Measurements from ENCODE around the gene MYO1E. TPM values are rescaled to one million over a fixed set of nuclear protein-coding genes. Genes with fewer than 3 reads are reported as not detected.

The MYO1E gene
- polyA plus RNA-seq, 2 donors = 39.6 to 43.3 TPM

DNA sequence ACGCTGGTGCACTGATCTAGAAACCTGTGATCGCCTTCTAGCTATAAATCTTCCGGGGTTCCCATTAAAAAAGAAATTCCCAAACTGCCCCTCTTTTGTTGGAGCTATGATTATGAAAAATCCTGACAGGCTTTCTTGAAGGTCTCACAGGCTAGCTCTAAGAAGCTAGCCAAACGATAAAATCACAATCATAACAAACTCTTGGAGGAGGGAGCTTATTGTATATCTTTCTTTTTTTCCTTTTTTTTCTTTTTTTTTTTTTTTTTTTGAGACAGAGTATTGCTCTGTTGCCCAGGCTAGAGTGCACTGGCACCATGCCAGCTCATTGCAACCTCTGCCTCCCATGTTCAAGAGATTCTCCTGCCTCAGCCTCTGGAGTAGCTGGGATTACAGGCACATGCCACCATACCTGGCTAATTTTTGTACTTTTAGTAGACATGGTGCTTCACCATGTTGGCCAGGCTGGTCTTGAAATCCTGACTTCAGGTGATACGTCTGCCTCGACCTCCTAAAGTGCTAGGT, 72.0 kb downstream of the MYO1E start:
- H3K4me3 ChIP-seq (ENCODE audit: low read depth in 1 of 2, low read length in 2 of 2) = no peak overlapping the region
- peak overlapping the region in 1 of 2 donors; percentile 56 for H3K27ac ChIP-seq (ENCODE audit: low read depth in 2 of 2, low read length in 1 of 2)
- 47 to 51% methylated on average over 6 of the region's 6 CpGs for WGBS, 2 donors
- H3K4me1 ChIP-seq (ENCODE audit: control insufficient read depth in 2 of 2, insufficient read depth in 2 of 2, low read length in 1 of 2) = peaks cover 1 to 9% of the 10 kb centered on the region in 2 donors
- H3K27me3 ChIP-seq (ENCODE audit: control insufficient read depth in 1 of 2, insufficient read depth in 2 of 2, low read length in 2 of 2) = no peaks in the 10 kb centered on the region
- no peaks in the 10 kb centered on the region for H3K9me3 ChIP-seq (ENCODE audit: control insufficient read depth in 2 of 2, insufficient read depth in 1 of 2, low read depth in 1 of 2, low read length in 1 of 2)
- no peaks in the 10 kb centered on the region for H3K36me3 ChIP-seq (ENCODE audit: control insufficient read depth in 2 of 2, insufficient read depth in 2 of 2, low read length in 1 of 2)

DNA sequence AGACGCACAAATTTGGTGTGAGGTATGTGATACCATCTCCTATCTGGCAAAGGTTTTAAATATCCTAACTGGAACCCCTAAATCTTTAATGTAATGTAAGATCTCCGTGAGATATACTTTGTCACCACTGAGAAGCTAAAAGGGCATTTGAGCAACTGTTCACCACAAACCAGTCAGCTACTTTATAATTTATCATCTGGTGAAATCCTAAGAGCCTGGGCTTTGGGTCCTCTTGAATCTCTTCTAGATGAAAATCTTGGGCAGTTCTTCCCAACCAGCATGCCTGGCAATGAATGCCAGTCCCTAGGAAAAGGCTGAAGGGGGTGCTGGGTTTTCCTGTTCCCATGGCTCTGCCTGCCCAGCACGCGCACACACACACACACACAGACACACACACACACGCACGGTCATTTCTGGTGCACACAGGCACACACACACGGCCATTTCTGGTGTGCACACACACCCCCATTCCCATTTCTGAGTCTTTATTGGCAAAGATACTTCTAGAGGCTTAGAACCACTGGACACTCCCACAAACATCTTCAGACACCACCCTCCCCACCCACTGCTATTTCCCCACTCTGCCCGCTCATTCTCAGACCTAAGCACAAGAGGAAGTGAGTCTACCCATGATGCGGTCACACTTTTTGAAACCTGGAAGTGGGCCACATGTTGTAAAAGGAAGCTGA, 72.6 kb downstream of the MYO1E start:
- Histone ChIP-seq H3K36me3 (ENCODE audit: control insufficient read depth in 2 of 2, insufficient read depth in 2 of 2, low read length in 1 of 2) (no peaks in the 10 kb centered on the region), H3K27me3 (ENCODE audit: control insufficient read depth in 1 of 2, insufficient read depth in 2 of 2, low read length in 2 of 2) (no peaks in the 10 kb centered on the region), H3K4me3 (ENCODE audit: low read depth in 1 of 2, low read length in 2 of 2) (no peak overlapping the region), H3K4me1 (ENCODE audit: control insufficient read depth in 2 of 2, insufficient read depth in 2 of 2, low read length in 1 of 2) (peaks cover 6 to 12% of the 10 kb centered on the region in 2 donors), H3K27ac (ENCODE audit: low read depth in 2 of 2, low read length in 1 of 2) (peak overlapping the region; percentile 56 to 70), H3K9me3 (ENCODE audit: control insufficient read depth in 2 of 2, insufficient read depth in 1 of 2, low read depth in 1 of 2, low read length in 1 of 2) (no peaks in the 10 kb centered on the region)
- WGBS, 2 donors = 49 to 54% methylated on average over 9 of the region's 9 CpGs

DNA sequence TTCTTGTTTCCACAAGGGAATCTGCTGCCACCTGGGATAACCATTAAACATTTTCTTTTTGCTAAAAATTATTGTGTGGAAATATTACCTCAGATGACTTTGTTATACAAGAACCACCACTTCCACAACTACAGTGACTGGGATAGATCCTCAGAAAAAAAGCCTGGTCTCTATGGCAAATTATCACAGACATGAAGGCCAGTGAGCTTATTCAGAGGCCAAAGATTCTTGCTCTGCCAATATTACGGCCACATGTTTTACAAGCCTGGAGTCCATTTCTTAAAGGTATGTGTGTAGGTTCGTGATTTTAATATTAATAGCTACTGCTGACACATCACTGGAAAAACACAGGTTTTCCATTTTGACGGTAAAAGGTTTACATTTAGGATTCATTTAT, 73.8 kb downstream of the MYO1E start:
- Histone ChIP-seq H3K4me3 (ENCODE audit: low read depth in 1 of 2, low read length in 2 of 2) (no peak overlapping the region), H3K9me3 (ENCODE audit: control insufficient read depth in 2 of 2, insufficient read depth in 1 of 2, low read depth in 1 of 2, low read length in 1 of 2) (no peaks in the 10 kb centered on the region), H3K36me3 (ENCODE audit: control insufficient read depth in 2 of 2, insufficient read depth in 2 of 2, low read length in 1 of 2) (no peaks in the 10 kb centered on the region), H3K27me3 (ENCODE audit: control insufficient read depth in 1 of 2, insufficient read depth in 2 of 2, low read length in 2 of 2) (no peaks in the 10 kb centered on the region), H3K4me1 (ENCODE audit: control insufficient read depth in 2 of 2, insufficient read depth in 2 of 2, low read length in 1 of 2) (peaks cover 6 to 16% of the 10 kb centered on the region in 2 donors), H3K27ac (ENCODE audit: low read depth in 2 of 2, low read length in 1 of 2) (peak overlapping the region in 1 of 2 donors; percentile 24)
- 92 to 93% methylated on average over 3 of the region's 3 CpGs for WGBS, 2 donors

DNA sequence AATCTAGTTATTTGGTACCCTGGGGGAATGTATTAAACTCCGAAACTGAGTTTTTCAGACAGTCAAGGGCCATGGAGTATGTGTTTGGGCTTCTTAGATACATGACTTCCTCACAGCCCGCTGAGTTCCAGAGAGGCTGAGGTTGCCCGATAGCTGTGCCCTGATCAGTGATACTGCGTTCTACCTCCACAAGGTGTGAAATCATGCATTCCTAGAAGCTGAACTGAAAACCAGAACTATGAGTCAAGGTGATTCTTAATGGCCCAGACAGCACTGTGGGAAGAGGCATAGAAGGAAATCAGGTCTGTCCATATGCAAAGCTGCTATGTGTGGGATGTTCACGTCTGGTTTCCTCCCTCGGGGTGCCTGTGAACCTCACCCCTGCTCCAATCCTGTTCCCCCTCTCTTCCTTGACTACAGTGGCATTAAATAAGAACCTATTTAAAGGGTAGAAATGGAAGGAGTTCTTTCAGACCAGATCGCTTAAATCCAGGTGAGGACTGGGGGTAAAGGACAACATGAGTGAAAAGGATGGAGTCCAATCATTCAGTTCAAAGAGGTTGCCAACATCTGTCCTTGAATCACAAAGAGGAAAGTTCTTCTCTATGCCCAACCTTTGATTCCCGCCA, 74.3 kb downstream of the MYO1E start:
- Histone ChIP-seq H3K36me3 (ENCODE audit: control insufficient read depth in 2 of 2, insufficient read depth in 2 of 2, low read length in 1 of 2) (no peaks in the 10 kb centered on the region), H3K27ac (ENCODE audit: low read depth in 2 of 2, low read length in 1 of 2) (peak overlapping the region in 1 of 2 donors; percentile 70), H3K4me3 (ENCODE audit: low read depth in 1 of 2, low read length in 2 of 2) (no peak overlapping the region), H3K4me1 (ENCODE audit: control insufficient read depth in 2 of 2, insufficient read depth in 2 of 2, low read length in 1 of 2) (peaks cover 6 to 16% of the 10 kb centered on the region in 2 donors), H3K9me3 (ENCODE audit: control insufficient read depth in 2 of 2, insufficient read depth in 1 of 2, low read depth in 1 of 2, low read length in 1 of 2) (no peaks in the 10 kb centered on the region), H3K27me3 (ENCODE audit: control insufficient read depth in 1 of 2, insufficient read depth in 2 of 2, low read length in 2 of 2) (no peaks in the 10 kb centered on the region)
- WGBS, 2 donors = 73 to 81% methylated on average over 8 of the region's 8 CpGs

DNA sequence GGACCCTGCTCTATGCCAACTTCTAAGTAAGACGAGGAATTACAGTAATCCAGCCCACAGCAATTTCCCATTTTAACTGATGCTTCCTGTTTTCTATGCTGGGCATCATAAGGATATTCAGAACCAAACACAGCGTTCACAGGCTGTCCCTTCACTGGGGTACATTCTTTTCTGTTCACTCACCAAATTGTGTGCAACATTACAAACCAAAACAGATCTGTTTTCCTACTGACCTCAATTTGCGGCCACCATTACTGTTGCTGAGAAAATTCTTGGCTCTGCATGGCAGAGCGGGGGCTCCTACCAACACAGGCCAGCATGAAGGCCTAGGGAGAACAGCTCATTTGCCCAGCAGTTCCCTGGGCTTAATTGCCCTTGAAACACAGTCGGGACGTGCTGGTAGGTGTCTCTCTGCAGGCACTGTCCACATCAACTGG, 76.5 kb downstream of the MYO1E start:
- Histone ChIP-seq H3K4me1 (ENCODE audit: control insufficient read depth in 2 of 2, insufficient read depth in 2 of 2, low read length in 1 of 2) (peaks cover 6 to 16% of the 10 kb centered on the region in 2 donors), H3K4me3 (ENCODE audit: low read depth in 1 of 2, low read length in 2 of 2) (no peak overlapping the region), H3K36me3 (ENCODE audit: control insufficient read depth in 2 of 2, insufficient read depth in 2 of 2, low read length in 1 of 2) (no peaks in the 10 kb centered on the region), H3K27me3 (ENCODE audit: control insufficient read depth in 1 of 2, insufficient read depth in 2 of 2, low read length in 2 of 2) (no peaks in the 10 kb centered on the region), H3K9me3 (ENCODE audit: control insufficient read depth in 2 of 2, insufficient read depth in 1 of 2, low read depth in 1 of 2, low read length in 1 of 2) (no peaks in the 10 kb centered on the region), H3K27ac (ENCODE audit: low read depth in 2 of 2, low read length in 1 of 2) (peak overlapping the region; percentile 47 to 64)
- WGBS, 2 donors = 58 to 60% methylated on average over 6 of the region's 6 CpGs

DNA sequence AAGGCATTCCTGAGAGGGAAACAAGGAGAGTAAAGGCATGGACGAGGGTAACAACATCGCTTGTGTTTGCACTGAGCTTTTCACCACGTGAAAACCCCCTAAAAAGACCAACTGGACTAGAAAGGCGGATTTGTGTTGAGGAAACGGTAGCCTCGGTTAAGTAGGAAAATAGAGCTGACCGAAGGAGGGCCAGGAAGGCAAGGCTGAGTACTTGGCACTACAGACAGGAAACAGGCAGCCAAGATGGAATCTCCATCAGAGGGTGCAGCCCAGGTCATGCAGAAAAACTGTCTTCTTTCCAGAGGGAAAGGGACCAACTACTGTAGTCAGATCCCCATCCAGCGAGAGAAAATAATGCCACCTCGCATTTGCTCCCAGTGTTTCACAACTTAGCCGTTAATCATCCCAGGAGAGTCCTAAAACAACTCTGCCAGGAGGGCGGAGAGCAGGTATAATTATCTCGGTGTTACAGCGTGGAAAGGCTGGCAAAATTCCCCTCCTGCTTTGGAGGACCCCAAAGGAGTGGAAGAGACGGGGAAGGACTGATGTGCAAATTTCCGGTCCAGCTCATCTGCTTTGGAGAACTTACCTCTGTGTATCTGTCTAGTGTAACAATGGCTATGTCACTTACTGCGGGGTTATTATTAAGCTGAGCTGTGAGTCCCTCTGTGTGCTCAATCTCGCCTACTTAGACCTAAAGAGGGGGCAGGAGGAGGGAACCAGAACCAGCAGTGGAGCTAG, 77.2 kb downstream of the MYO1E start:
- Histone ChIP-seq H3K9me3 (ENCODE audit: control insufficient read depth in 2 of 2, insufficient read depth in 1 of 2, low read depth in 1 of 2, low read length in 1 of 2) (no peaks in the 10 kb centered on the region), H3K27ac (ENCODE audit: low read depth in 2 of 2, low read length in 1 of 2) (peak overlapping the region; percentile 38 to 64), H3K4me1 (ENCODE audit: control insufficient read depth in 2 of 2, insufficient read depth in 2 of 2, low read length in 1 of 2) (peaks cover 6 to 14% of the 10 kb centered on the region in 2 donors), H3K27me3 (ENCODE audit: control insufficient read depth in 1 of 2, insufficient read depth in 2 of 2, low read length in 2 of 2) (no peaks in the 10 kb centered on the region), H3K4me3 (ENCODE audit: low read depth in 1 of 2, low read length in 2 of 2) (no peak overlapping the region), H3K36me3 (ENCODE audit: control insufficient read depth in 2 of 2, insufficient read depth in 2 of 2, low read length in 1 of 2) (no peaks in the 10 kb centered on the region)
- 47 to 55% methylated on average over 17 of the region's 17 CpGs for WGBS, 2 donors

DNA sequence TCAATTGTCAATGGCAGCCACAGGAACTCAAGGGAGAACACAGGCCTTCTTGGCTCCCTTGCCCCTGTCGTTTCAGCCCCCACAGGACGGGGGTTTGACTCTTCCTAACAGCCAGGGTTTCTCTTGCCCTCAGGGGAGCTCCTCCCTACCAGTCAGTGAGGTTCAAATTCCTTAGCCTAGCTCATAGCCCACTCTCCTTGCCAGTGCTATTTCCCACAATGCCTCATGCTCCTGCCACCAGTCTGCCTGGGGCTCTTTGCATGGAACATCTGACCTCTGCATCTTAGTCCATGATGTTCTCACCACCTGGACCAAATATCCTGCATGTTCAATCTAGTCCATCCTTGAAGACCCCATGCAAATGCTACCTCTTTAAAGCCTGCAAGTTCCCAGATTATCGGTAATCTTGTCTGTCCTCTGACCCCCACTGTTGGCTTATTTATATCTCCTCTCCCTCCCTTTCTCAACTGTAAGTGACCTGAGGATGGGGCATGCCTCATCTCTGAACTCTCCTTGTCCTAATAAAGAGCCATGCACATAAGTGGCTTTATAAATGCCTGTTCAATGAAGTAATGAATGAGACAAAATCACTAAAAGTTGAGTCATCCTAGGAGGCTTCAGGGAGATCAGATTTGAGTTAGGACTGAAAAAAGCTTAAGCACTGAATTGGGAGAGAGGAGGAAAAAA, 78.0 kb downstream of the MYO1E start:
- Histone ChIP-seq H3K27me3 (ENCODE audit: control insufficient read depth in 1 of 2, insufficient read depth in 2 of 2, low read length in 2 of 2) (no peaks in the 10 kb centered on the region), H3K36me3 (ENCODE audit: control insufficient read depth in 2 of 2, insufficient read depth in 2 of 2, low read length in 1 of 2) (no peaks in the 10 kb centered on the region), H3K9me3 (ENCODE audit: control insufficient read depth in 2 of 2, insufficient read depth in 1 of 2, low read depth in 1 of 2, low read length in 1 of 2) (no peaks in the 10 kb centered on the region), H3K27ac (ENCODE audit: low read depth in 2 of 2, low read length in 1 of 2) (peak overlapping the region; percentile 38 to 64), H3K4me3 (ENCODE audit: low read depth in 1 of 2, low read length in 2 of 2) (no peak overlapping the region), H3K4me1 (ENCODE audit: control insufficient read depth in 2 of 2, insufficient read depth in 2 of 2, low read length in 1 of 2) (peaks cover 6 to 11% of the 10 kb centered on the region in 2 donors)
- 61 to 83% methylated on average over 3 of the region's 3 CpGs for WGBS, 2 donors

DNA sequence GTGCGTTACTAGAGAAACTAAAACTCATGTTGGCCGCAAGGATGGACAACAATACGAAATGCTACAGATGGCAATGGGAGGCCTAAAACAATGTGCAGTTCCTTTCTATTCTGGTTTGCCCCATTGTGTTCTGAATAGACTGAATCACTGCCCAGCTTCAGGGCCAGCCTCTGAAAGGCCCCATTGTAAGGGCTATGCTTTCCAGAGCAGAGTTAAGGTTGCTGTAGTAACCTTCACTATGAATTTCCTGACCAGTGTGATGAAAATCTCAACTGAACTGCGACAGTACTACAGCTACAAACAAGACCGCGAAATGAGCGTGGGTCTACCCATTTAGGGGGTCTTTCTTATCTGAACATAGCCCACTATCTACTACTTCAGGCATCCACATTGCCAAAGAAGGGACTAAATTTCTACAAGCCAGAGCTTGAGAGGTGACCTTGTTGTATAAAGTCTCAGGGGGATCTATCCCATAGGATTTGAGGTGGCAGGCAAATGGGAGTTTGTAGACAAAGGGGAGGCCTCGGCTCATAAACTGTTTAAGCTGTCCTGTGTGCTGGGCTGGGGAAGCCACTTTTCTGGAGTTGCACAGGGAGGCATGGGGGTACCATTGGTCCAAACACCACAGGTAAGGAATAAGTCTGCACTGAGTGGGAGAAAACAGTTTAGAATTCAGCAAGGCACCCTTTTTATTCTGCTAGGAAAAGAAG, 80.1 kb downstream of the MYO1E start:
- Histone ChIP-seq H3K4me1 (ENCODE audit: control insufficient read depth in 2 of 2, insufficient read depth in 2 of 2, low read length in 1 of 2) (peaks cover 6 to 11% of the 10 kb centered on the region in 2 donors), H3K27ac (ENCODE audit: low read depth in 2 of 2, low read length in 1 of 2) (peak overlapping the region in 1 of 2 donors; percentile 8), H3K27me3 (ENCODE audit: control insufficient read depth in 1 of 2, insufficient read depth in 2 of 2, low read length in 2 of 2) (no peaks in the 10 kb centered on the region), H3K9me3 (ENCODE audit: control insufficient read depth in 2 of 2, insufficient read depth in 1 of 2, low read depth in 1 of 2, low read length in 1 of 2) (no peaks in the 10 kb centered on the region), H3K36me3 (ENCODE audit: control insufficient read depth in 2 of 2, insufficient read depth in 2 of 2, low read length in 1 of 2) (no peaks in the 10 kb centered on the region), H3K4me3 (ENCODE audit: low read depth in 1 of 2, low read length in 2 of 2) (no peak overlapping the region)
- WGBS, 2 donors = 85 to 87% methylated on average over 8 of the region's 8 CpGs

DNA sequence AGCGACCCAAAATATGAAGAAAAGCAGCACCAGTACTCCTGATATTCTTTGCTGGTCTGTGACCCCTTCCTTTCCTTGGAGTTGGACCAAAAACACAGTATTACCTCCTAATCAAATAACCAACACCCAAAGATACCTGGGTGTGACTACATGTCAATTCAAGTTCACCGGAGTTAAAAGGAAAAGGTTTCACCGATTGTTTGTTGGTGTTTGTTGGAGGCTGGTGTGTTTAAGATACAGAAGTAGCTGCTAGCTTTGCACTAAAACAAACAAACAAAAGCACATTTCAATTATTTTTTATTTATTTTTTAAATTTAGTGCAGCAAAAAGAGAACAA, 81.5 kb downstream of the MYO1E start:
- H3K9me3 ChIP-seq (ENCODE audit: control insufficient read depth in 2 of 2, insufficient read depth in 1 of 2, low read depth in 1 of 2, low read length in 1 of 2) = no peaks in the 10 kb centered on the region
- peaks cover 6 to 9% of the 10 kb centered on the region in 2 donors for H3K4me1 ChIP-seq (ENCODE audit: control insufficient read depth in 2 of 2, insufficient read depth in 2 of 2, low read length in 1 of 2)
- no peaks in the 10 kb centered on the region for H3K27me3 ChIP-seq (ENCODE audit: control insufficient read depth in 1 of 2, insufficient read depth in 2 of 2, low read length in 2 of 2)
- 65 to 69% methylated on average over 3 of the region's 3 CpGs for WGBS, 2 donors
- H3K36me3 ChIP-seq (ENCODE audit: control insufficient read depth in 2 of 2, insufficient read depth in 2 of 2, low read length in 1 of 2) = no peaks in the 10 kb centered on the region
- H3K4me3 ChIP-seq (ENCODE audit: low read depth in 1 of 2, low read length in 2 of 2) = no peak overlapping the region
- peak overlapping the region in 1 of 2 donors; percentile 8 for H3K27ac ChIP-seq (ENCODE audit: low read depth in 2 of 2, low read length in 1 of 2)
